GM21423 (cell line): ENCODE results near the gene KCTD3.
A peak's percentile ranks its signal among the peaks of the same experiment; 100 is the strongest.

Experiments
- ATAC-seq: cut with Tn5 transposase; IDR thresholded peaks from one replicate; pipeline ENCODE4 v1.9.1; 2021; ENCODE audit warnings: mild to moderate bottlenecking, moderate library complexity; ENCODE audit not compliant: unreplicated experiment

KCTD3 gene

GRCh38 chr1:215603319-215603718, 36.2 kb downstream of the KCTD3 start:
- ATAC-seq, result no peak

DNA sequence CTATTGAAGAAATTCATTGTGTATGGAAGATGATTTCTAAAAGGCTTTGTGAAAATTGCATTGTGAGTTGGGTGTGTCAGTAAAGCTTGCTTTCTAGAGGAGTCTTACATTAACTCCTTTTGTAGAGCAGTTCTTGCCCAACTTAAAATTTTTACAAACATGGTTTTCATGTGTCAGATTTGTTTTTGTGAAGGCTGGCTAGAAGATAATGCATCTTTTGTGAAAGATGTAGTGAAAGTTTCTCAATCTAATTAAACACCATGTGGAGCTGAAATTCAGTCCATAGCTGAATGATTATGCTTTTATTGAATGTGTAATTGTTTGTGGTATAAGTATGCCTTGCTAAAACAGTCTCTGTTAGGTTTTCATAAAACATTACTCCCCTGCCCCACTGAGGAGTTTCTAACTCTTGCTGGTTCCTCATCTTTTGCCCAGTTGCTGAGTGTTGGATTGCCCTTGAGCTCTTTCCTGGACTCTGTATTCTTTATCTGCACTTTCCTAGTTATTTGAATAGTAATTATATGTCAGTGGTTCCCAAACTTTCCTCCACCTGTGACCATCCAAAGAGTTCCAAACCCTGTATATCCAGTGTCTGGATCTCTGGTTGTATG, 38.0 kb downstream of the KCTD3 start:
- no peak for ATAC-seq

- ATAC-seq, result no peak
Observed at GRCh38 chr1:215606036-215606435, 38.9 kb downstream of the KCTD3 start.

GRCh38 chr1:215606564-215607168, 39.6 kb downstream of the KCTD3 start:
- no peak for ATAC-seq

- no peak for ATAC-seq
Observed at GRCh38 chr1:215607412-215607811, 40.3 kb downstream of the KCTD3 start.

DNA sequence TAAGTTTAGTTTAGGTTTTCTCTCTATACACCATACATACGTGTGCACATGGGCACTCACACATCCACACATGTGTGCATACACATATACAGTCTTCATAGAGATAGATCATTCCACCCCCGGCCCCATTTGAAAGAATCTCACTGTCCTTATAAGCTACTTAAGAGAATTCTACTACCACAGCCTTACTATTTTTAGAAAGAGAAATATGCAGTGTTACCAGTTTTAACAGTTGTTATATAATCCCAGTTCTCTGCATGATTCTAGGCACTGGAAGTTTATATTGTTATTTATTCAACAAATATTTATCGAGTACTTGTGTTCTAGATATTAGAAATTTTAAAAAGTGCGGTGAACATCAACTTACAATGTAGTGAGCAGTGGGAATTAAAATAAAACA, 41.5 kb downstream of the KCTD3 start:
- ATAC-seq, result no peak

DNA sequence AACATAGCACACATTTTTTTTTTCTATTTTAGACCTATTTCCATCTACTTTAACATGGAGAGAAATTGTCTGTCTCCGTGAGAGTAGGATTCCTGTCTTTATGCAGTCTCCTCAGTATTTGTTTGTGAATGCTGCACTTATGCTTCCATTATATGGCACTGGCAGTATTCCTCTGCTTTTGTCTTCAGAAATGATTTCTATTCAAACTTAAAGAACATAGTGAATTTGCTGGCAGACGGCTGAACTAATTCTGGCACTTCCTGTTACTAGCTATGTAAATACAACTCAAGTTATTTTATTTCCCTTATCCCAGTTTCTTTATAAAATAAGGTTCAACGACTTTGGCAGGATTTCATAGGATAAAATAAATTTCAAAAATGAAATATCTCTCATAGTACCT, 45.3 kb downstream of the KCTD3 start:
- no peak for ATAC-seq

- ATAC-seq, result peak; percentile 50
Observed at GRCh38 chr1:215617979-215618378, 50.9 kb downstream of the KCTD3 start.

DNA sequence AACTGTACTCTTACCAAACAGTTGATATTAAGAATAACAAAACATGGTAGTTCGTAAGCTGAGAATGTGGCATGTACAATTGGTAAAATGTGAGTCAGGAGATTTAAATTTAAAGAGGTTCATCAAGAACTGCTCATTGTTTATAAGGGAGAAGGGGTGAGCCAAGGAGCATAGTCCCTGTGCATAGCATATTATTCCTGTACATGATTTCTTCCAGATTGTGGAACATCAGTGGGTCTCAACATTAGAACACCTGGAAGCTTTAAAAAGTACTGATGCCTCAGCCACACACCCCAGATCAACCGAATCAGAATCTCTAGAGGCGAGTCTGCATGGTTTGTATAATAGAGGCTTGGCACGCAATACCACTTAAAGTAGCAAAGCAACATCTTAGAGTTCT, 56.1 kb downstream of the KCTD3 start:
- ATAC-seq, result no peak

GRCh38 chr1:215625949-215626348, 58.8 kb downstream of the KCTD3 start:
- ATAC-seq, result no peak

GRCh38 chr1:215631040-215631439, 63.9 kb downstream of the KCTD3 start:
- ATAC-seq, result no peak

DNA sequence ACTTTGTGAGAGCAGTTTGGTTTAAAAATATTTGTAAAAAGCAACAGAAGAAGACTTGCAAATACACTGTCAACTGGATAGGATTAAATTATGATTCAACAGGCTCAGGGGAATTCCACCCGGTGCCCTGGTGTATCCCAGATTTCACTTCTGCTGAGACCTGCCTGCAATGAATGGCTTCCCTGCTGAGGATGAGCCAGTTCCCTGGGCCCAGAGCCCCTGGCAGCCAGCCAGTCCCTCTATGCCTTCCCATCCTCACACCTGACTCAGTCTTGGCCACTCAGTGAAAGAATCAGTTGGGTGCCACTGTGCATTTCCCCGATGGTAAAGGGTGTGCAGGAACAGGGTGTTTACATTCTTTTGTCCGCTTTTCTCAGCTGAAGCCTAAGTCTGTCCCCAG, 64.4 kb downstream of the KCTD3 start:
- ATAC-seq, result no peak

GRCh38 chr1:215635827-215636226, 68.7 kb downstream of the KCTD3 start:
- no peak for ATAC-seq

DNA sequence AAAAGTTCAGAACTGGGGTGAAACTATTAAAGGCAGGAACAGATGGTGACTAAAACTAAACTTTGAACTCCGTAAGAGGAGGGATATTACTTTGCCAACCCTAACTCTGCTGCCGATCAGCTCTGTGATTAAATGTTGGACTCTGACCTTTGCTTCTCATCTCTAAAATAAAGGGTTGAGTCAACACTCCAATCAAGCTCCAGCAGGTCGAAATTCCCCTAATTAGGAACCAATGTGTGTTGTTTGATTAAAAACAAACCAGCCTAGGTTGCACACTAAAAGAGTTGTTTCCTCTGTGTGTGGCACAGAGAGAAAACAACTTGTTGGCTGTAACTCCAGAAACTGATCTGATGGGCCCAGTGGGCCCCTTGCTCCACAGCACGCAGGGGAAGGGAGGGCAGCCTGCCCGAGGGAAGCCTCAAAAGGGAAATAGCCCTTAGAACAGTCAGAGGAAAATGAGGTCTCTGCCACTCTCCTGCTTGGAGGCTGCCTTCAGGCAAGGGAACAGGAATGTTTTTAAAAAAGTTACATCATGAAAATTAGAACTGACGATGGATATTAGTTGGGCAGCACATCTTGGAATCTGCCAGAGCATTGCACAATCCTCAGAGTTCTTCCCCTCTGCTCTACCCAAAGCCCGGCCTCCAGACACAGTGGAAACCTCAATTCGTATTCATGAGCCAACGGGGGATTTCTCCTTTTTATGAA, 69.3 kb downstream of the KCTD3 start:
- no peak for ATAC-seq

DNA sequence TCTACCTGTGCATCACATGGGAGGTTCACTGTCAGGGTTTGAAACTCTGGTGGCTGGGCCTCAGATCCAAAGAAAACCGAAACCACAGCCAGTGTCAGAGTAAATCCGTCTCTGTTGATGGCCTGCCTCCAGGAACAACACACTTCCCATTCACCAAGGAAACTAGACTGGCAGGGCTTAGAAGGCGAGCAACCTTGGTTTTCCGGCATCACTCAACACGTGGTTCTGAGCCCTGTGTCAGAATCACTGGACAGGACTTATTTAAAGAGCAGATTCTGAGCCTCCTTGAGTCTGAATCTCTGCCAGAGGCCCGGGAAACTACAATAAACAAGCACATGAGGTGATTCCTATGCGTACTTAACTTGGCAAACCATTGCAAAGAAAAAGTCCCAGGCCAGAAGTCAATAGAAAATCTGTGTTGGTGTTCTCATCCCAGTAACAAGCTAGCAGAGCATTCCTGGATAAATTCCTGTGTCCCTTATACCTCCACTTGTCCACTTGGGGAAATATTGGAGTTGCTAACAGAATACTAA, 70.0 kb downstream of the KCTD3 start:
- no peak for ATAC-seq

GRCh38 chr1:215640429-215641148, 73.5 kb downstream of the KCTD3 start:
- ATAC-seq, result no peak

DNA sequence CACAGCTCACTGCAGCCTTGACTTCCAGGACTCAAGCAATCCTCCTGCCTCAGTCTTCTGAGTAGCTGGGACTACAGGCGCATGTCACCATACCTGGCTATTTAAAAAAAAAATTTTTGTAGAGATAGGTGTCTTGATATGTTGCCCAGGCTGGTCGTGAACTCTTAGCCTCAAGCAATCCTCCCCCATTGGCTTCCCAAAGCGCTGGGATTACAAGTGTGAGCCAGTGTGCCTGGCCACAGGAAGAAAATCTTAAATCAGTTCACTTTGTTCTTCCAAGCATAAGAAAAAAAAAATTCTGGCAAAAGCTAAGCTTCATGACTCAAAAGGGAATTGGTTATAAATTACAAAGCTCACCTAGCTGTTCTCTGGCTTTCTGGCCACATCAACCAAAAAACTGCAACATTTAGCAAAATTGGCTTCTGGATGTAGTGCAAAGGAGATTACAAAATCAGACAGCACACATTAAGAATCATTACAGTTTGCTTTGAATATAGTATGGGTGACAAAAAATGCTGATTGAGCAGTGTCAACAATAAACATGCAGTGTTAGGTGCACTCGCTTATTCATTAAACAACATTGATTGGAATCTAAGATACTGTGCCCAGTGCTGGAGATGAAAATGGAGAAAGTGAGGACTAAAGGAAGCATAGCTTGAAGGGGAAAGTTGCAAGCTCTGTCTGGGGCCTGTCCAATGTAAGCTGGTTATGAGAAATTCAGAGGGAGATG, 76.7 kb downstream of the KCTD3 start:
- ATAC-seq, result no peak

DNA sequence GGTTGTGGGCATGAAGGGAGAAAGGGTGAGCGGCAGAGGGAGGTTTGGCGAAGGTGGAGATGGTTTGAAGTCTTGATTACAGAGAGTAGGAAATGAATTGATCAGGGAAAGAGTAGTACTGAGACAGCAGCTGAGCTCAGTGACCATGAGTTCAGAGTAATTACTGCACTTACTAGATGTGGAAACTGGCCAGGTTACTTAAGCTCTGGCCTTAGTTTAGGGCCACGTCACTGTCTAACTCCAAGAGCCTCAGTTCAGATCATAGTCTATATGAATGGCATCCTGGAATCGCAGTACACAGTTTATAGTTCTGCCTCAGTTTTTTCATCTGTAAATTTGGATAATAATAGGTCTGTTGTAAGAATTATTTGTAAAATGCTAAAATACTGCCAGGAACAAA, 78.1 kb downstream of the KCTD3 start:
- ATAC-seq, result no peak

- no peak for ATAC-seq
Observed at GRCh38 chr1:215645861-215646260, 78.8 kb downstream of the KCTD3 start.

DNA sequence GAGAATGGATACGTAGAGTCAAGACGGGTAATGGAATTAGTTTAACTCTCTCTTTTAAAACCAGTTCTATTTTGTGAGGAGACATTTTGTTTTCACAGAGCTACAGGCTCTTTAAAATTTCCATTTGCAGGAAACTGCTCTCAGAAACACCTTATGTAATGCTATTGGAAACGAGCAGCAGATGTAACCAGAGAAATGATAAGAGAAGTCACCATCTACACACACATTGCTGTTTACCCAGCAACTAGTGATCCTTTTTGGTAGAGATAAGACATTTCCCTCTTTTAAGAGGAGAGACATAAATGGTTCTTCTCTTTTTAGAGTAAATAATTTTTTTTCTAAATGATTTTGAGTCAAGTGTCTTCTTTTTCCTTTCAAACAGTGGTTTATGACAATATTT, 80.6 kb downstream of the KCTD3 start:
- ATAC-seq, result no peak

DNA sequence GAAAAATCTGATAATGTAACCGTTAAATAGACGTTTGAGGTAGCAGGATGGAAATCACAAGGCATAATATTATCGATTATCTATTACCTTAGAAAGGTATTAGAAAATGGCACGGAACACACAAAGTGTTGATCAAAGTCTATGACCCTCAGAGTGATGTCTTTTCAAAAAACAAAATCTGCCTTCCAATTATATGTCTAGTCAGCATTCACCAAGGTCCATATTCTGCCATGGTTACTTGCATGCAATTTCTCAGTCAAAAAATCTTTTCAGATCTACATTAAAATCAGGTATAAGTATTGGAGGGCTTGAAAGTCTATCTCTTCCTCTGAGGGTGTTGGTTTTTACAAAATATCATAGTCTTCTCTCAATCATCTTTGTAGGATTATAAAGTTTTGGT, 81.9 kb downstream of the KCTD3 start:
- no peak for ATAC-seq
